DOHH2 (cell line): Measurements from ENCODE around the gene FAM149B1.

ENCODE experiments used
- H3F3A ChIP-seq: fragments of 200-600 bp; sonication (generic), shearing (Covaris generic); 2 replicates; pipeline ENCODE4 v1.6.0; 2016; ENCODE audit warnings: antibody characterized with exemption, mild to moderate bottlenecking; ENCODE audit not compliant: control insufficient read depth, insufficient read depth
- H3K27ac ChIP-seq: fragments of 200-600 bp; sonication (generic); 2 replicates; pipeline ENCODE4 v1.5.1; 2014; ENCODE audit warnings: low read depth, mild to moderate bottlenecking, low read length, moderate library complexity
- H3K27me3 ChIP-seq: fragments of 200-600 bp; sonication (generic); 2 replicates; pipeline ENCODE4 v1.6.1; 2014; ENCODE audit warnings: mild to moderate bottlenecking, low read length, mixed read lengths; ENCODE audit not compliant: control insufficient read depth
- H3K36me3 ChIP-seq: fragments of 200-600 bp; sonication (generic); 2 replicates; pipeline ENCODE4 v1.6.1; 2014; ENCODE audit warnings: mild to moderate bottlenecking, low read length, moderate library complexity, mixed read lengths; ENCODE audit not compliant: control insufficient read depth
- H3K4me1 ChIP-seq: fragments of 200-600 bp; sonication (generic); 2 replicates; pipeline ENCODE4 v1.6.1; 2014; ENCODE audit warnings: mild to moderate bottlenecking, low read length, mixed read lengths; ENCODE audit not compliant: control insufficient read depth
- H3K4me2 ChIP-seq: fragments of 200-600 bp; sonication (generic); 2 replicates; pipeline ENCODE4 v1.6.0; 2014; ENCODE audit warnings: mild to moderate bottlenecking, low read length, moderate library complexity
- H3K4me3 ChIP-seq: fragments of 200-600 bp; sonication (generic); 2 replicates; pipeline ENCODE4 v1.5.1; 2014; ENCODE audit warnings: mild to moderate bottlenecking, low read length, mixed read lengths
- H3K79me2 ChIP-seq: fragments of 200-600 bp; sonication (generic); 2 replicates; pipeline ENCODE4 v1.6.1; 2014; ENCODE audit warnings: mild to moderate bottlenecking, low read length, mixed read lengths; ENCODE audit not compliant: control insufficient read depth
- H3K9me2 ChIP-seq: fragments of 200-600 bp; sonication (generic); replicated peaks from 2 replicates; pipeline ENCODE4 v1.6.1; 2014; ENCODE audit warnings: mild to moderate bottlenecking, low read length, mixed read lengths; ENCODE audit not compliant: control insufficient read depth
- H3K9me3 ChIP-seq: fragments of 200-600 bp; sonication (generic); 2 replicates; pipeline ENCODE4 v1.6.1; 2014; ENCODE audit warnings: antibody characterized with exemption, low read length, mixed read lengths; ENCODE audit not compliant: control insufficient read depth, insufficient read depth
- H4K20me1 ChIP-seq: fragments of 200-600 bp; sonication (generic); 2 replicates; pipeline ENCODE4 v1.6.0; 2014; ENCODE audit warnings: low read depth, mild to moderate bottlenecking, antibody characterized with exemption, low read length, moderate library complexity; ENCODE audit not compliant: control insufficient read depth, insufficient read depth
- CTCF ChIP-seq: fragments of 200-600 bp; sonication (generic); IDR thresholded peaks from one replicate; pipeline ENCODE4 v1.5.1; 2014; ENCODE audit warnings: antibody characterized with exemption, mild to moderate bottlenecking, low read depth, low read length; ENCODE audit not compliant: poor library complexity, severe bottlenecking
- EZH2phosphoT487 ChIP-seq: fragments of 200-600 bp; sonication (generic); IDR thresholded peaks from 2 replicates; pipeline ENCODE4 v1.6.1; 2017; ENCODE audit warnings: borderline replicate concordance, mild to moderate bottlenecking, antibody characterized with exemption, low read length, moderate library complexity, mixed read lengths

Gene FAM149B1

GRCh38 chr10:73166972-73167371 is 947 bp upstream of the FAM149B1 start:
- H3K27ac ChIP-seq = no peak overlapping the region
- peak overlapping the region; percentile 98 for H3K4me3 ChIP-seq
- H3K79me2 ChIP-seq = peaks cover 69% of the 10 kb centered on the region
- no peaks in the 10 kb centered on the region for H4K20me1 ChIP-seq
- H3K4me2 ChIP-seq = peak overlapping the region; percentile 67
- no peaks in the 10 kb centered on the region for H3K9me2 ChIP-seq
- H3K36me3 ChIP-seq = peaks cover 32% of the 10 kb centered on the region
- 0 out of 2 replicates have a peak, but pooled peaks cover 3% of the 10 kb centered on the region for H3F3A ChIP-seq
- no peaks in the 10 kb centered on the region for H3K27me3 ChIP-seq
- no peak for TF ChIP-seq CTCF
- TF ChIP-seq EZH2phosphoT487 = no peak
- H3K9me3 ChIP-seq = no peaks in the 10 kb centered on the region
- H3K4me1 ChIP-seq = peaks cover 20% of the 10 kb centered on the region

- no peaks in the 10 kb centered on the region for H4K20me1 ChIP-seq
- peak overlapping the region; percentile 67 for H3K4me2 ChIP-seq
- no peaks in the 10 kb centered on the region for H3K9me2 ChIP-seq
- peak overlapping the region; percentile 52 for H3K27ac ChIP-seq
- H3K27me3 ChIP-seq = no peaks in the 10 kb centered on the region
- peaks cover 28% of the 10 kb centered on the region for H3K36me3 ChIP-seq
- H3K4me1 ChIP-seq = peaks cover 20% of the 10 kb centered on the region
- TF ChIP-seq CTCF = no peak
- TF ChIP-seq EZH2phosphoT487 = no peak
- no peaks in the 10 kb centered on the region for H3K9me3 ChIP-seq
- peak overlapping the region; percentile 98 for H3K4me3 ChIP-seq
- H3K79me2 ChIP-seq = peaks cover 65% of the 10 kb centered on the region
- H3F3A ChIP-seq = 0 out of 2 replicates have a peak, but pooled peaks cover 3% of the 10 kb centered on the region
These were observed 499 bp upstream of the FAM149B1 start for GRCh38 chr10:73167458-73167782.

GRCh38 chr10:73168465-73168803 is 515 bp downstream of the FAM149B1 start:
- H3K4me2 ChIP-seq = peak overlapping the region; percentile 67
- no peak for TF ChIP-seq CTCF
- TF ChIP-seq EZH2phosphoT487 = no peak

GRCh38 chr10:73169320-73169719 is 1.4 kb downstream of the FAM149B1 start:
- H3F3A ChIP-seq = 0 out of 2 replicates have a peak, but pooled peaks cover 3% of the 10 kb centered on the region
- H3K36me3 ChIP-seq = peaks cover 13% of the 10 kb centered on the region
- H3K4me2 ChIP-seq = no peak overlapping the region
- TF ChIP-seq CTCF (no peak), EZH2phosphoT487 (no peak)
- H3K4me3 ChIP-seq = no peak overlapping the region
- H3K27me3 ChIP-seq = no peaks in the 10 kb centered on the region
- peaks cover 20% of the 10 kb centered on the region for H3K4me1 ChIP-seq
- H3K79me2 ChIP-seq = peaks cover 49% of the 10 kb centered on the region
- no peaks in the 10 kb centered on the region for H3K9me2 ChIP-seq
- no peaks in the 10 kb centered on the region for H4K20me1 ChIP-seq
- no peak overlapping the region for H3K27ac ChIP-seq
- no peaks in the 10 kb centered on the region for H3K9me3 ChIP-seq

More at GRCh38 chr10:73168465-73168803, 515 bp downstream of the FAM149B1 start:
- peaks cover 20% of the 10 kb centered on the region for H3K4me1 ChIP-seq
- peaks cover 18% of the 10 kb centered on the region for H3K36me3 ChIP-seq
- H4K20me1 ChIP-seq = no peaks in the 10 kb centered on the region
- H3K27ac ChIP-seq = peak overlapping the region; percentile 52
- no peaks in the 10 kb centered on the region for H3K27me3 ChIP-seq
- H3K4me3 ChIP-seq = peak overlapping the region; percentile 98
- no peaks in the 10 kb centered on the region for H3K9me3 ChIP-seq
- 0 out of 2 replicates have a peak, but pooled peaks cover 3% of the 10 kb centered on the region for H3F3A ChIP-seq
- H3K79me2 ChIP-seq = peaks cover 54% of the 10 kb centered on the region
- H3K9me2 ChIP-seq = no peaks in the 10 kb centered on the region
